ENCODE data around the gene ME2.
"Not testable (repeated sequence)": the region's sequence is repeated elsewhere in the genome, so short reads cannot be mapped to it uniquely, and the experiment has no call there.

Gene ME2

GRCh38 chr18:50956116-50956515 is 77.2 kb downstream of the ME2 start:
- DNase-seq (ENCODE audit: low read depth, low spot score), result no peak
- H3K4me3 ChIP-seq (ENCODE audit: low read length), result no peak overlapping the region

- H3K4me3 ChIP-seq (ENCODE audit: low read length), result no peak overlapping the region
- DNase-seq (ENCODE audit: low read depth, low spot score), result no peak
Measured at GRCh38 chr18:50961974-50962373, 83.1 kb downstream of the ME2 start.

GRCh38 chr18:50967714-50968661 is 89.1 kb downstream of the ME2 start, which contains the start of gene ELAC1:
Gene ELAC1 (plus strand): TSS chr18:50968040. CDS start chr18:50974405, 6,365 bp downstream.
- peak within 1 kb of the TSS; percentile 82 for H3K4me3 ChIP-seq (ENCODE audit: low read length)
- DNase-seq (ENCODE audit: low read depth, low spot score), result peak; percentile 39

GRCh38 chr18:50969448-50969847 is 90.5 kb downstream of the ME2 start:
- no peak for DNase-seq (ENCODE audit: low read depth, low spot score)
- H3K4me3 ChIP-seq (ENCODE audit: low read length), result no peak overlapping the region

GRCh38 chr18:50970006-50970405 is 91.1 kb downstream of the ME2 start:
- DNase-seq (ENCODE audit: low read depth, low spot score), result no peak

GRCh38 chr18:50972404-50972803 is 93.5 kb downstream of the ME2 start:
- H3K4me3 ChIP-seq (ENCODE audit: low read length); DNase-seq (ENCODE audit: low read depth, low spot score): not testable (repeated sequence)

More at GRCh38 chr18:50970006-50970405, 91.1 kb downstream of the ME2 start:
- no peak overlapping the region for H3K4me3 ChIP-seq (ENCODE audit: low read length)

- no peak overlapping the region for H3K4me3 ChIP-seq (ENCODE audit: low read length)
- no peak for DNase-seq (ENCODE audit: low read depth, low spot score)
Measured at GRCh38 chr18:50973367-50974126, 94.6 kb downstream of the ME2 start.

GRCh38 chr18:50977037-50977760 is 98.3 kb downstream of the ME2 start:
- H3K4me3 ChIP-seq (ENCODE audit: low read length), result no peak overlapping the region
- no peak for DNase-seq (ENCODE audit: low read depth, low spot score)

- H3K4me3 ChIP-seq (ENCODE audit: low read length), result no peak overlapping the region
- no peak for DNase-seq (ENCODE audit: low read depth, low spot score)
Measured at GRCh38 chr18:50981381-50981780, 102.5 kb downstream of the ME2 start.

GRCh38 chr18:50982086-50982801 is 103.3 kb downstream of the ME2 start:
- DNase-seq (ENCODE audit: low read depth, low spot score), result no peak
- no peak overlapping the region for H3K4me3 ChIP-seq (ENCODE audit: low read length)

- DNase-seq (ENCODE audit: low read depth, low spot score), result no peak
Measured at GRCh38 chr18:50982802-50983179, 103.9 kb downstream of the ME2 start.

GRCh38 chr18:50986360-50987087 is 107.6 kb downstream of the ME2 start:
- no peak overlapping the region for H3K4me3 ChIP-seq (ENCODE audit: low read length)
- DNase-seq (ENCODE audit: low read depth, low spot score), result no peak

More at GRCh38 chr18:50982802-50983179, 103.9 kb downstream of the ME2 start:
- no peak overlapping the region for H3K4me3 ChIP-seq (ENCODE audit: low read length)

GRCh38 chr18:50987261-50987660 is 108.3 kb downstream of the ME2 start:
- DNase-seq (ENCODE audit: low read depth, low spot score), result no peak
- no peak overlapping the region for H3K4me3 ChIP-seq (ENCODE audit: low read length)

GRCh38 chr18:50989711-50990110 is 110.8 kb downstream of the ME2 start:
- H3K4me3 ChIP-seq (ENCODE audit: low read length), result no peak overlapping the region
- DNase-seq (ENCODE audit: low read depth, low spot score), result no peak

- no peak for DNase-seq (ENCODE audit: low read depth, low spot score)
- H3K4me3 ChIP-seq (ENCODE audit: low read length), result no peak overlapping the region
Measured at GRCh38 chr18:50992351-50992762, 113.4 kb downstream of the ME2 start.

GRCh38 chr18:50994031-50994430 is 115.1 kb downstream of the ME2 start:
- DNase-seq (ENCODE audit: low read depth, low spot score), result no peak
- no peak overlapping the region for H3K4me3 ChIP-seq (ENCODE audit: low read length)

GRCh38 chr18:51003174-51003573 is 124.3 kb downstream of the ME2 start:
- not testable (repeated sequence) for DNase-seq (ENCODE audit: low read depth, low spot score); H3K4me3 ChIP-seq (ENCODE audit: low read length)

Measured in Jurkat, Clone E6-1 (cell line).